Ovary (tissue), 9 donors: ENCODE measurements around the gene AP3S2. TPM values are rescaled to one million over a fixed set of nuclear protein-coding genes. Genes with fewer than 3 reads are reported as not detected.

Experiments
- DNase-seq, 5 donors: peaks; one replicate each; pipeline ENCODE4 v3.0.0-alpha.2; 2019 to 2020
- H3K27ac ChIP-seq, 2 donors: fragments of 200-600 bp; one replicate each; pipeline versions ENCODE4 v1.5.1 to v1.8.0; 2019 to 2022
- H3K27me3 ChIP-seq: fragments of 200-600 bp; one replicate; pipeline ENCODE4 v1.8.0; 2022
- H3K36me3 ChIP-seq: fragments of 200-600 bp; sonication (generic); one replicate; pipeline ENCODE4 v1.5.1; 2019
- H3K4me1 ChIP-seq: one replicate; pipeline ENCODE4 v1.8.1; 2013; ENCODE audit warnings: mild to moderate bottlenecking, moderate library complexity; ENCODE audit not compliant: insufficient read depth
- H3K4me3 ChIP-seq: fragments of 200-600 bp; sonication (generic); one replicate; pipeline ENCODE4 v1.5.1; 2017
- H3K9me3 ChIP-seq, 2 donors: fragments of 200-600 bp in 1 of 2; sonication (generic) in 1 of 2; one replicate each; pipeline versions ENCODE4 v1.5.1 to v1.8.1; 2013 to 2019; ENCODE audit warnings: mild to moderate bottlenecking in 1 of 2, moderate library complexity in 1 of 2
- EP300 ChIP-seq: sonication (generic); formaldehyde crosslinking; IDR thresholded peaks from one replicate; pipeline ENCODE4 v1.6.1; 2017; ENCODE audit warnings: antibody characterized with exemption
- POLR2A ChIP-seq: fragments of 450-650 bp; IDR thresholded peaks from one replicate; pipeline ENCODE4 v1.6.1; 2017; ENCODE audit warnings: antibody characterized with exemption, mild to moderate bottlenecking, moderate library complexity
- WGBS, 3 donors: extraction: QIAGEN DNeasy Blood & Tissue Kit in 1 of 3; methylation state at CpG; one replicate each; pipeline versions ENCODE4 v1.1.5 to v1.1.7; 2013 to 2017; 5-methylcytosine and 5-hydroxymethylcytosine counted together
- intact Hi-C, 4 donors: fragments of 100-400 bp; cut with DNase I; formaldehyde crosslinking; loops; one replicate each; pipeline versions ENCODE4 v1.11.0 to v1.15.1; 2022 to 2023
- polyA plus RNA-seq, 2 donors: library from polyadenylated mRNA; stranded (reverse); fragments of 200-250 nt in 1 of 2; fragments of 350-450 nt in 1 of 2; fragmentation: Illumina TruSeq in 1 of 2; extraction: RNeasy Lipid Tissue Mini Kit (QIAGEN cat#74804) in 1 of 2; gene quantifications; one replicate each; pipeline ENCODE4 v1.2.3, GENCODE V29; 2013 to 2014
- total RNA-seq, 7 donors: library from RNA; depleted of rRNA in 2 of 7; stranded (reverse); fragments of >200 nt in 2 of 7; fragmentation: NEBNext Ultra II Directional in 3 of 7; extraction: Animal tissue kit (Norgen Biotek cat#: 25700) in 3 of 7; gene quantifications; one replicate each; pipeline versions ENCODE4 v1.1.0 to v1.2.4, GENCODE V29; 2016 to 2023
- TF ChIP-seq, protein P1 (sequence below), 3 donors: fragments of 450-650 bp in 2 of 3; fragments of 200-600 bp in 1 of 3; IDR thresholded peaks; one replicate each; pipeline versions ENCODE4 v1.5.1 to v1.8.0; 2016 to 2022; ENCODE audit warnings: antibody characterized with exemption in 3 of 3, mild to moderate bottlenecking in 1 of 3
- donor health status: DM: no; HTN: no; CAD: no; lungs with moderate emphysema.
- donor health status: DM: no; HTN: no; CAD: no.
- donor health status: Bipolar disorder and iron deficiency.
- donor health status: DM: yes; HTN: yes; CAD: no.
- donor health status: DM: no; HTN: no; CAD: no.
- donor health status: DM: yes; HTN: yes; CAD: no.

The AP3S2 gene
- total and polyA plus RNA-seq, 9 donors: 15.3 to 57.1 (median 30.7) TPM

DNA sequence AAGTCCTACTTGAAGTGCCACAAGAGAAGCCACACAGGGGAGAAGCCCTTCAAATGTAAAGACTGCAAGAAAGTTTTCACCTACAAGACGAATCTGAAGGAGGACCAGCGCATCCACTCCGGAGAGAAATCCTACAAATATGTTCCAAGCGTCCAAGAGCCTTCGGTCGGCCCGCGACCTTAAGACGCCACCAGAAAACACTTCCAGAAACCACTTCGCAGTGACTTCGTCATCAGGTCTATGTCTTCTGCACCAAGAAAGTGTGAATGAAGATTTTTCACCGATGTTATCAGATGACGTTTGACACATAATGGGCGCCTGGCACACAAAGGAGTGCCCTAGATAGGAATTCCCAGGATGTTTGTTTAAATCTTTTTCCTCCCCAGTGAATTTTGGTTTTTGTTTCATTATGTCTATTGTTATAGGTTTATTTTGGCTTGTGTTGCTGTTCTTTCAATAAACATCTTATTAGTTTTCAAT lies 43.0 kb upstream of the AP3S2 start:
- no peak overlapping the region for H3K4me3 ChIP-seq
- H3K27me3 ChIP-seq: no peaks in the 10 kb centered on the region
- H3K27ac ChIP-seq: no peak overlapping the region
- intact Hi-C loops: no loop called here
- H3K36me3 ChIP-seq: no peaks in the 10 kb centered on the region
- no peak for DNase-seq
- no peaks in the 10 kb centered on the region for H3K9me3 ChIP-seq
- 78 to 93% (median 85%) methylated on average over 14 of the region's 14 CpGs for WGBS, 3 donors
- TF ChIP-seq, protein P1, sequence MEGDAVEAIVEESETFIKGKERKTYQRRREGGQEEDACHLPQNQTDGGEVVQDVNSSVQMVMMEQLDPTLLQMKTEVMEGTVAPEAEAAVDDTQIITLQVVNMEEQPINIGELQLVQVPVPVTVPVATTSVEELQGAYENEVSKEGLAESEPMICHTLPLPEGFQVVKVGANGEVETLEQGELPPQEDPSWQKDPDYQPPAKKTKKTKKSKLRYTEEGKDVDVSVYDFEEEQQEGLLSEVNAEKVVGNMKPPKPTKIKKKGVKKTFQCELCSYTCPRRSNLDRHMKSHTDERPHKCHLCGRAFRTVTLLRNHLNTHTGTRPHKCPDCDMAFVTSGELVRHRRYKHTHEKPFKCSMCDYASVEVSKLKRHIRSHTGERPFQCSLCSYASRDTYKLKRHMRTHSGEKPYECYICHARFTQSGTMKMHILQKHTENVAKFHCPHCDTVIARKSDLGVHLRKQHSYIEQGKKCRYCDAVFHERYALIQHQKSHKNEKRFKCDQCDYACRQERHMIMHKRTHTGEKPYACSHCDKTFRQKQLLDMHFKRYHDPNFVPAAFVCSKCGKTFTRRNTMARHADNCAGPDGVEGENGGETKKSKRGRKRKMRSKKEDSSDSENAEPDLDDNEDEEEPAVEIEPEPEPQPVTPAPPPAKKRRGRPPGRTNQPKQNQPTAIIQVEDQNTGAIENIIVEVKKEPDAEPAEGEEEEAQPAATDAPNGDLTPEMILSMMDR (IDR thresholded peaks at IDR 0.05): no peak
- TF ChIP-seq POLR2A (no peak), EP300 (no peak)
- no peaks in the 10 kb centered on the region for H3K4me1 ChIP-seq

DNA sequence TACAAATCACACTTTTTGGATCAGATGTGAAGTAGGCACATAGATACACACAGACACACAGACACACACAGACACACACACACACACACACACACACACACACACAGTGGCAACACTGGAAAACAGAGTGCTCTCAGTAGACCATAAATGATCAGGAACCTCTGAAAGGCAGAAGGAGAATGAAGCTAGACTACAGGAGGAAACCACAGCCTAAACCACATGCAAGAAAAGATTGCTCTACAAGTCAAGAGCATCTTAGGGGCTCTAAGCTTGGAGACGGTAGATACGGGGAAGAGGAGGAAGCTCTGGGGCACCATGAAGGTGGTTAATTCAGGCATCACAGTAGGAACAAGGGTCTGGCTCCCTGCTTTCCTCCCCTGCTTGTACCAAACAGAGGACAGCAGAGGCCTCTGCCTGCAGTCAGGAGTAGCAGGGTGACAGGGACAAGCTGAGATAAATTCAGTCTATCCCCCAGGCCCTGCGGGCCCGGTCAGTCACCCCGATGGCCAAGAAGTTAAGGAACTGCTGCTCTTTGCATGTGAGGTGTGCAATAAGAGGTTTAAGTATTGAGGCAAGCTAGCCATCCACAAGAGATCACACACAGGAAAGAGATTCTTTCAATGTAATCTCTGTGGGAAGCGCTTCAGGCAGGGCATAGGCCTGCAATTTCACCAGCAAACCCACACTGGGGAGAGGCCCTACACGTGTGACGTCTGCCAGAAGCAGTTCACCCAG lies 42.4 kb upstream of the AP3S2 start:
- no peak for DNase-seq
- Histone ChIP-seq H3K9me3 (no peaks in the 10 kb centered on the region), H3K4me3 (no peak overlapping the region), H3K27ac (no peak overlapping the region), H3K36me3 (no peaks in the 10 kb centered on the region), H3K27me3 (no peaks in the 10 kb centered on the region), H3K4me1 (no peaks in the 10 kb centered on the region)
- TF ChIP-seq, protein P1 (IDR thresholded peaks at IDR 0.05): no peak
- no peak for TF ChIP-seq POLR2A
- intact Hi-C loops: no loop called here
- WGBS, 3 donors: 85 to 89% (median 89%) methylated on average over 8 of the region's 8 CpGs

DNA sequence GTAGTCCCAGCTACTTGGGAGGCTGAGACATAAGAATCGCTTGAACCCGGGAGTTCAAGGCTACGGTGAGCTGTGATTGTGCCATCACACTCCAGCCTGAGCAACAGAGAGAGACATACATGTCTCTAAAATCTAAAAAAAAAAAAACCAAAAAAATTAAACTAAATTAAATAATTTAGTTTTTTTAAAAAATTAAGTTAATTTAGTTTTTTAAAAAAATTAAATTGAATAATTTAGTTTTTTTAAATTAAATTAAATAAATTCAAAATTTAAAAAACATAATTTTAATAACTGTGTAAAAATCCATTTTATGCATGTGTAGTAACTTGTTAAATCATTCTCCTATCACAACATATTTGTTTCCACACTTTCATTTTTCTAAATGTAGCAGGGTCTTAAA lies 39.1 kb upstream of the AP3S2 start:
- no peaks in the 10 kb centered on the region for H3K27me3 ChIP-seq
- intact Hi-C loops: no loop called here
- DNase-seq: no peak
- no peak overlapping the region for H3K4me3 ChIP-seq
- WGBS, 3 donors: 93 to 94% (median 93%) methylated on average over 3 of the region's 3 CpGs
- no peaks in the 10 kb centered on the region for H3K36me3 ChIP-seq
- H3K27ac ChIP-seq: no peak overlapping the region
- TF ChIP-seq EP300 (no peak), POLR2A (no peak)
- TF ChIP-seq, protein P1 (IDR thresholded peaks at IDR 0.05): no peak
- H3K9me3 ChIP-seq: no peaks in the 10 kb centered on the region
- H3K4me1 ChIP-seq: no peaks in the 10 kb centered on the region

DNA sequence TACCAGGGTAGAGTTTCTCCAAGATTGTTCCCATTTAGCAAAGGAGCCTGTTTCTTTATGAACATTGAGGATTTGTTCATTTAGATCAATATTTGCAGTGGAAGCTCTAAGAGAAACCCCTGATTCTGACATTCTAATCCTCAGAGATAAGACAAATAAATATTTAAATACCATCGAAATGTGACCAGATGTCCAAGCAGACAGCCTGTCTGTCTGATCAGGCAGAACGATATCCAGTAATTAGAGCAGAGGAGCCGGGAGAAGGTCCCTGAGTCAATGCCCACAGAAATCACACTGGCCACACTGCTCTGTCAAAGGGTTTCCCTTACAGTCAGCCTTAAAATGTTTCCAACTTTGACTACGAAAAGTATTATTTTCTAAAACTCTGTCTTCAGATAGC lies 34.6 kb upstream of the AP3S2 start:
- DNase-seq: no peak
- intact Hi-C loops: no loop called here
- H3K27ac ChIP-seq: no peak overlapping the region
- TF ChIP-seq, protein P1 (IDR thresholded peaks at IDR 0.05): no peak
- H3K27me3 ChIP-seq: no peaks in the 10 kb centered on the region
- H3K36me3 ChIP-seq: no peaks in the 10 kb centered on the region
- WGBS, 3 donors: 61 to 73% (median 64%) methylated on average over 4 of the region's 4 CpGs
- H3K4me1 ChIP-seq: no peaks in the 10 kb centered on the region
- H3K4me3 ChIP-seq: no peak overlapping the region
- no peaks in the 10 kb centered on the region for H3K9me3 ChIP-seq
